A549 (cell line): ENCODE measurements around the gene TTYH2.

Source experiments
- EP300 ChIP-seq, 2 experiments: fragments of >200 bp; sonication (Bioruptor Twin); formaldehyde crosslinking; IDR thresholded peaks; 2 replicates in 1 of 2; 3 replicates in 1 of 2; pipeline ENCODE4 v1.6.1; 2016 to 2017
- JUN ChIP-seq, 2 experiments: fragments of >200 bp; sonication (Bioruptor Twin); formaldehyde crosslinking; IDR thresholded peaks; 2 replicates in 1 of 2; 3 replicates in 1 of 2; pipeline ENCODE4 v1.6.1; 2016 to 2017
- POLR2AphosphoS2 ChIP-seq: conservative IDR thresholded peaks from 2 replicates; pipeline ENCODE4 v1.6.1; 2012; ENCODE audit warnings: low read length, improper control_type of control experiment, inconsistent platforms
- RAD21 ChIP-seq, 2 experiments: fragments of >200 bp in 1 of 2; sonication (Bioruptor Twin) in 1 of 2; formaldehyde crosslinking in 1 of 2; IDR thresholded peaks in 1 of 2; conservative IDR thresholded peaks in 1 of 2; 2 replicates in 1 of 2; 3 replicates in 1 of 2; pipeline ENCODE4 v1.6.1; 2012 to 2018; ENCODE audit warnings: inconsistent platforms in 1 of 2
- ZC3H11A ChIP-seq: fragments of 450-650 bp; IDR thresholded peaks from 2 replicates; pipeline ENCODE4 v1.6.1; 2014; ENCODE audit warnings: antibody characterized with exemption, mild to moderate bottlenecking
- TF ChIP-seq, protein P1 (sequence below): fragments of >200 bp; sonication (Bioruptor Twin); formaldehyde crosslinking; IDR thresholded peaks from 3 replicates; pipeline ENCODE4 v1.5.1; 2016

DNA sequence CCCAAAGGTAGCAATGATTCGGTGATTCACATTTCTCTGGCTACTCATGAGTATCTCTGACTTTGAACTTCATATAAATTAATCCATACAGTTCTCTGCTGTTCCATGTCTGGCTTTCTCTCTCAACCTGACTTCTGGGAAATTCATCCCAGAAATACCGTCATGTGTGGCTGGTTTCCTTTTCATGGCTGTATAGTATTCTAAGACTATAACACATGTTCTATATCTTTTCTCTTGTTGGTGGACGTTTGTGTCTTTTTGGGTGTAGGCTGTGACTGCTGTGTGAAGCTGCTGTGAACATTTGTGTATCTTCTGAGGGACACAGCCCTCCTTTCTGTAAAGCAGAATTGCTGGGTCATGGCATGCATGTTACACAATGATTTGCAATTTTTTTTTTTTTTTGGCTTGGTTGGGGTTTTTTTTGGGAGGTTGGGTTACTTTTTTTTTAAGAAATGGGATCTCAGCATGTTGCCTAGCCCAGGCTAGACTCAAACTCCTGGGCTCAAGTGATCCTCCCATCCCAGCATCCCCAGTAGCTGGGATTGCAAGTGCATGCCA, 6.3 kb downstream of the TTYH2 start:
- TF ChIP-seq JUN (IDR thresholded peaks at IDR 0.05), result no peak
- no peak for TF ChIP-seq POLR2AphosphoS2
- TF ChIP-seq, protein P1, sequence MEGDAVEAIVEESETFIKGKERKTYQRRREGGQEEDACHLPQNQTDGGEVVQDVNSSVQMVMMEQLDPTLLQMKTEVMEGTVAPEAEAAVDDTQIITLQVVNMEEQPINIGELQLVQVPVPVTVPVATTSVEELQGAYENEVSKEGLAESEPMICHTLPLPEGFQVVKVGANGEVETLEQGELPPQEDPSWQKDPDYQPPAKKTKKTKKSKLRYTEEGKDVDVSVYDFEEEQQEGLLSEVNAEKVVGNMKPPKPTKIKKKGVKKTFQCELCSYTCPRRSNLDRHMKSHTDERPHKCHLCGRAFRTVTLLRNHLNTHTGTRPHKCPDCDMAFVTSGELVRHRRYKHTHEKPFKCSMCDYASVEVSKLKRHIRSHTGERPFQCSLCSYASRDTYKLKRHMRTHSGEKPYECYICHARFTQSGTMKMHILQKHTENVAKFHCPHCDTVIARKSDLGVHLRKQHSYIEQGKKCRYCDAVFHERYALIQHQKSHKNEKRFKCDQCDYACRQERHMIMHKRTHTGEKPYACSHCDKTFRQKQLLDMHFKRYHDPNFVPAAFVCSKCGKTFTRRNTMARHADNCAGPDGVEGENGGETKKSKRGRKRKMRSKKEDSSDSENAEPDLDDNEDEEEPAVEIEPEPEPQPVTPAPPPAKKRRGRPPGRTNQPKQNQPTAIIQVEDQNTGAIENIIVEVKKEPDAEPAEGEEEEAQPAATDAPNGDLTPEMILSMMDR, result no peak
- no peak for TF ChIP-seq EP300 (IDR thresholded peaks at IDR 0.05)
- no peak for TF ChIP-seq ZC3H11A
- TF ChIP-seq RAD21 (conservative IDR thresholded peaks at IDR 0.05 in 1 of 2, IDR thresholded peaks at IDR 0.05 in 1 of 2), result no peak
